Putamen (tissue), 1 donor: ENCODE data around the gene OR2A14.
"Not testable (repeated sequence)": the region's sequence is repeated elsewhere in the genome, so short reads cannot be mapped to it uniquely, and the experiment has no call there.

Experiments
- DNase-seq: peaks from one replicate; pipeline ENCODE4 v3.0.0-alpha.2; 2016; ENCODE audit warnings: low spot score

The OR2A14 gene, protein sequence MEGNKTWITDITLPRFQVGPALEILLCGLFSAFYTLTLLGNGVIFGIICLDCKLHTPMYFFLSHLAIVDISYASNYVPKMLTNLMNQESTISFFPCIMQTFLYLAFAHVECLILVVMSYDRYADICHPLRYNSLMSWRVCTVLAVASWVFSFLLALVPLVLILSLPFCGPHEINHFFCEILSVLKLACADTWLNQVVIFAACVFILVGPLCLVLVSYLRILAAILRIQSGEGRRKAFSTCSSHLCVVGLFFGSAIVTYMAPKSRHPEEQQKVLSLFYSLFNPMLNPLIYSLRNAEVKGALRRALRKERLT

GRCh38 chr7:144122876-144123275 lies at the start of gene OR2A14:
Gene OR2A14 (plus strand): TSS chr7:144123176. CDS start chr7:144129113, 5,937 bp downstream.
- no peak for DNase-seq

DNA sequence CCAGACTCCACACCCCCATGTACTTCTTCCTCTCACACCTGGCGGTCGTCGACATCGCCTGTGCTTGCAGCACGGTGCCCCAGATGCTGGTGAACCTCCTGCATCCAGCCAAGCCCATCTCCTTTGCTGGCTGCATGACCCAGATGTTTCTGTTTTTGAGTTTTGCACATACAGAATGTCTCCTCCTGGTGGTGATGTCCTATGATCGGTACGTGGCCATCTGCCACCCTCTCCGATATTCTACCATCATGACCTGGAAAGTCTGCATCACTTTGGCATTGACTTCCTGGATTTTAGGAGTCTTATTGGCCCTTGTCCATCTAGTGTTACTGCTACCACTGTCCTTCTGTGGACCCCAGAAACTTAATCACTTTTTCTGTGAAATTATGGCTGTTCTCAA lies 48.6 kb upstream of the OR2A14 start:
- no peak for DNase-seq

- DNase-seq = no peak
These were observed 37.0 kb upstream of the OR2A14 start, which contains the start of gene OR2A12 for GRCh38 chr7:144085978-144086377. Gene OR2A12 (plus strand): TSS chr7:144086278. CDS start chr7:144095108, 8,830 bp downstream.

DNA sequence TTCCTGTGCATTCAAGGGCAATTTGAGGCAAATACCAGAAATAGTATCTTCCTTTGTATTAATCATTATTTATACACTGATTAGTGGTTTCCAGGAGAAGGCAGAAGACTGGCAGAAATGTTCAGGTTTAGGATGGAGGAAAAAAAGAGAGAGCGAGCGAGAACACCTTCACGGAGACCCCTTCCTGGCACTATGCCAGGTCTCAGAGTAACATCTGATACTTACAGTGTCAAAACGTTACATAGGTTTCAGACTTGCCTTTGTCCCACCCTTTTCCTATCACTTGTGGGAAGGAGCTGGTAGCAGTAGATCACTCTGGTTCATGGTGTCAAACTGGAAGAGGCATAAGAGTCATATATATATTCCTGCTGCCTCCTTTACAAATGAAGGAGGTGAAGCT lies 36.2 kb upstream of the OR2A14 start:
- no peak for DNase-seq

DNA sequence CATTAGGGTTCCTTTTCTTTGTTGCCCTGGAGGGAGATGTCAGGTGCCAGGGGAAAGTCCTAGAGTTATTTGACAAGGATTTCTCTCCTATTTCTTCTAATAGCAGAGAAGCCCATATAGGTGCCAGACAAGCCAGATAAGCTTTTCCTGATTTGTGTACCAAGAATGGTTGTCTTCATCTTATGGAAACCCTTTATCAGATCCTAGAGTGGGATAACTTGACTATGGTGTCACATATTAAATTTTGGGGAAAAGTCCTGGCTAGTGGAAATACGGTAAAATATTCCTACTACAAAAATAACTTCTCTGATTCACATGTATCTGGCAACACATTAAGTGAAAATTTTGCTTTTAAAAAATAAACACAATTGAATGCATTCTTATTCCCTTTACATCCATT lies 35.7 kb upstream of the OR2A14 start:
- no peak for DNase-seq

- DNase-seq = no peak
These were observed 32.3 kb upstream of the OR2A14 start for GRCh38 chr7:144090667-144091066.

DNA sequence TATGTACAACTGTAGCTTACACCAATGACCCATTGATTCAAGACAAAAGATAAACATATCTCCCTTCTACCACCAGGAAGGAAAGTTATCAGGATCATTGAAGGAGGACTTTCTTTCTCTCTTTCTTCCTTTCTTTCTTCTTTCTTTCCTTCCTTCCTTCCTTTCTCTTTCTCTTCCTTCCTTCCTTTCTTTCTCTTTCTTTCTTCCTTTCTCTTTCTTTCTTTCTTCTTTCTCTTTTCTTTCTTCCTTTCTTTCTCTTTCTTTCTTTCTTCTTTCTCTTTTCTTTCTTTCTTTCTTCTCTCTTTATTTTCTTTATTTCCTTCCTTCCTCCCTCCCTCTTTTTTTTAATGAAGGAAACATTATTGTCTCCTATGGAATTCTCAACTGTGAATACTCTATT lies 24.2 kb upstream of the OR2A14 start:
- DNase-seq = no peak

DNA sequence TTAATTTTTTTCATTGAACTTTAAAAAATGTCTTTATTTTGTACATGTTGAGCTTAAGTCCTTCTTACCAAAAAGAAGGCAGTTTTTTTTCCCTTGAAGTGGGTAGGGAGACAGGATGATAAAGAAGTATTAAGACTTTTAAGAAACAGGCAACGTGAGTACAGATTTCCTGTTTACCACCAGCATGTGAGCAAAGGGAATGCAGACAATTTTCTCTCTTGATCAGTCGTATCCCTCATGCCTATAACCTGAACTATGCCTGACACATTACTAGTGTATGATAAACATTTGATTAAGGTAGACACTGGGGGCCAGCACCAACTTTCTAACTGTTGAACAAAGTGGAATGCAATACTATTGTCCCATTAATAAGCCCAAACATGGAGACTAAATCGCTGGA lies 22.4 kb upstream of the OR2A14 start:
- no peak for DNase-seq

GRCh38 chr7:144102041-144102440 lies 20.9 kb upstream of the OR2A14 start:
- no peak for DNase-seq

- no peak for DNase-seq
These were observed 17.8 kb upstream of the OR2A14 start for GRCh38 chr7:144105211-144105610.

DNA sequence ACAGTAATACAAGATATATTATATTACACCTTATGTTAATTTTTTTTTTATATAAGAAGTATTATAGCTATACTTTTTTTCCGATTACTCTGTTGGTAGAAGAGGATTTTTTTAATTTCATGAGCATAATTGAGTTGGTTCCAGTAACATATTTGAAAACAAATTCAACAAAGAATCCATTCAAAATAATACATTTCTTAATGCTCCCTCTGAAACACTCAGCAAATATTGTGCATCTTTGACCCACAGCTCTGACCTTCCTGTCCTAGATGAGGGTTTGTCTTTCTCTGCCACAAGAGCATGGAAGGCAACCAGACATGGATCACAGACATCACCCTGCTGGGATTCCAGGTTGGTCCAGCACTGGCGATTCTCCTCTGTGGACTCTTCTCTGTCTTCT lies 13.7 kb upstream of the OR2A14 start, which contains the start of gene OR2A2:
OR2A2 (plus strand) TSS at position 301 of the 400 bp plus-strand sequence; CDS start at position 301, 0 bp downstream.
- DNase-seq = no peak

- no peak for DNase-seq
These were observed 12.7 kb upstream of the OR2A14 start for GRCh38 chr7:144110272-144110671.

DNA sequence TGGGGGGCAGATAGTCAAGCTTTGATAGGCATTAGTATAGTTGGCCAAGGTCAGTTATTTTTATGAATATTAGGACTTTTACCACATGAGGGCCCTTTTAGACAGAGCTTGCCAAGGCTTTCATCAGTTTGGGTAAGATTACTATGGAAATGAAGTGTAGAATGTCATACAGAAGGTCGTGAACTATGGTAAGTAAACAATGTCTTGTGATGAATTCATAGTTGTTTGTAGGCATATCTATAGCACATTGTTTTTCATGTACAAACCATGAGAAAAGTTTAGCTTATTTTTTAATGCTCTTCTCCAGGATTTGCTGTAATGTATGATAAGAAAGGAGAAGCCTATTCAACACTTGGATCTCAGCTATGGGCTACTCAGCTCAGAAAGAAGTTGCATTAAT lies 9.3 kb upstream of the OR2A14 start:
- no peak for DNase-seq

GRCh38 chr7:144118341-144118740 lies 4.6 kb upstream of the OR2A14 start:
- DNase-seq = no peak

DNA sequence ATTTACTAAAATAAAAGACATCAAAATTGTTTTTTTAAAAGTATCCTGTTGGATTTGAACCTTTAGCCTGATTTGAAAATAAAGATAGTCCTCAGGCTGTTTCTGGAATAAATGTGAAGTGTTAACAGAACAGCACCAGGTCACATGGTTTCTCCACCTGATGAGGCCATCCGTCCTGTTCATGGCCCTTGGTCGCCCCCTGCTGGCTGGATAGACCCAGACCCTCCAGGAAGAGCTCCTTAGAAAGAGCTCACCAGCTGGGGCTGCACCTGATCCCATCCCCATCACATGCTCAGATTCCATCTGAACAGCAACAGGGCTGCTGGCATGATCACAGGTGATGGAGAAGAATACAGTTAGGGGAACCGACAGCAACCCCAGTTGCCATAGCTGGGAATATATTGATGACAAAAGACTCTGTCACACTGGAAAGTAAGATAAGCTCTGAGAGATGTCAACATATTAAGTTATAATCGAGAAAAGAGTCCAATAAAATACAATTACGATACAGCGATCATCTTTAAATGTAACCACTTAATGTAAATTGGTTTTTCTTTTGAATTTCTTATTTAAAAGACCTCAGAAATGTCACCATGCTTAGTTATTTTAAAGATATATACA lies 4.8 kb downstream of the OR2A14 start:
- peak; percentile 7 for DNase-seq

- not testable (repeated sequence) for DNase-seq
These were observed 6.6 kb downstream of the OR2A14 start for GRCh38 chr7:144129601-144130000.

DNA sequence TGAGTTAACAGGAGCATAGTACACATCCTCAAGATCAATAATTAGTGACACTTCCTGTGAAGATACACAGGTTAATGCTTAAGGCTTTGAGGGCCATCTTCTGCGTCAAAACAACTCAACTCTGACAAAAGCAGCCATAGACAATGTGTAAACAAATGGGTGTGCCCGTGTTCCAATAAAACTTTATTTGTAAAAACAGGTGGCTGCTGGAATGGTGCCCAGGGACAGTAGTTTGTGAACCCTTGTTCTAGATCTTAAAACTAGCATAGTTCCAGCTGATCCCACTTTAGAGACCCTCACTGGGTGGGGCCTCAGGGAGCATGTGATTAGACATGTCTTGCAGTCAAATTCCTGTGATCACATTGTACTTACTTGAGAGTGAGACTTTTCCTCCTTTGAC lies 7.8 kb downstream of the OR2A14 start:
- no peak for DNase-seq

DNA sequence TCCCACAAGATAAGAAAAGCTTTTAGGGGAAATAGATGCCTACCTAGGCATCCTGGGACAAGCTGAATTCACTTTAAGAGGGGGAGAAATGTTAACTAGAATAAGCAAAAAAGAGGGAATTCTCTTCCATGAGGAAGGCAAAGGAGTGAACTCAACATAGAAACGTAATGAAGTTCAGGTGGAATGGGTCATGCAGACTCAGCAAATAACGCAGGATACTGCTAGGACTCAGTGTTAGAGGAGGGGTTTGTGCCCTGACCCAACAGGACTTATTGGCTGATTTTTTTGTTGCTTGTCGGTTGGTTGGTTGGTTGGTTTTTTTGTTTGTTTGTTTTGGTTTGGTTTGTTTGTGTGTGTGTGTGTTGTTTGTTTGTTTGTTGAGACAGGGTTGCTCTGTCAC lies 9.3 kb downstream of the OR2A14 start:
- DNase-seq = no peak

GRCh38 chr7:144133307-144133706 lies 10.3 kb downstream of the OR2A14 start:
- no peak for DNase-seq

GRCh38 chr7:144134116-144134515 lies 11.1 kb downstream of the OR2A14 start:
- DNase-seq = no peak

DNA sequence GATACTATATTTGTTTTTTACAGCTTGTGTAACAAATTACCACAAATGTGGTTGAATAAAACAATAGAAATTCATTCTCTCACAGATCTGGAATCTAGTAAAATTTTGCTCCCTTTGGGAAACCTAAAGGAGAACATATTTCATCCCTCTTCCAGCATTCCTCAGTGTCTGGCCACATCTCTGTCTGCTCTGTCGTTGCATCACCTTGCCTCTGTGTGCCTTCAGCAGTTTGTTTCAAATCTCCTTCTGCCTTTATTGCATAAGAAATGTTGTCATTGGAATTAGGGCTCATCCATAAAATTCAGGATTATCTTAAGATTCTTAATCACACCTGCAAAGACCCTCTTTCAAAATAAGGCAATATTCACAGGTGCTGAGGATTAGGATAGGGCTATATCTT lies 14.5 kb downstream of the OR2A14 start:
- DNase-seq = no peak

- DNase-seq = no peak
These were observed 19.2 kb downstream of the OR2A14 start for GRCh38 chr7:144142187-144142586.

GRCh38 chr7:144144426-144144825 lies 21.4 kb downstream of the OR2A14 start:
- DNase-seq = no peak
